ENCODE data around the gene UPF2.

GRCh38 chr10:11908991-11909390 is 133.6 kb downstream of the UPF2 start:
- TF ChIP-seq FOXM1 (CRISPR knock-in tag; IDR thresholded peaks at IDR 0.05) (no peak), TP53 (CRISPR knock-in tag; conservative IDR thresholded peaks at IDR 0.05) (no peak), AHR (CRISPR knock-in tag; IDR thresholded peaks at IDR 0.05) (no peak), SIN3A (IDR thresholded peaks at IDR 0.05; ENCODE audit: borderline replicate concordance, low read depth, low read length) (no peak), ZNF501 (CRISPR knock-in tag; IDR thresholded peaks at IDR 0.05) (no peak), MAX (IDR thresholded peaks at IDR 0.05) (no peak), MXI1 (IDR thresholded peaks at IDR 0.05; ENCODE audit: borderline replicate concordance, low read depth, low read length) (no peak), ZNF180 (CRISPR knock-in tag; IDR thresholded peaks at IDR 0.05; ENCODE audit: borderline replicate concordance, low read depth) (no peak), SMARCE1 (IDR thresholded peaks at IDR 0.05; ENCODE audit: borderline replicate concordance) (no peak), KAT8 (CRISPR knock-in tag; IDR thresholded peaks at IDR 0.05) (no peak)
- TF ChIP-seq, protein P1, sequence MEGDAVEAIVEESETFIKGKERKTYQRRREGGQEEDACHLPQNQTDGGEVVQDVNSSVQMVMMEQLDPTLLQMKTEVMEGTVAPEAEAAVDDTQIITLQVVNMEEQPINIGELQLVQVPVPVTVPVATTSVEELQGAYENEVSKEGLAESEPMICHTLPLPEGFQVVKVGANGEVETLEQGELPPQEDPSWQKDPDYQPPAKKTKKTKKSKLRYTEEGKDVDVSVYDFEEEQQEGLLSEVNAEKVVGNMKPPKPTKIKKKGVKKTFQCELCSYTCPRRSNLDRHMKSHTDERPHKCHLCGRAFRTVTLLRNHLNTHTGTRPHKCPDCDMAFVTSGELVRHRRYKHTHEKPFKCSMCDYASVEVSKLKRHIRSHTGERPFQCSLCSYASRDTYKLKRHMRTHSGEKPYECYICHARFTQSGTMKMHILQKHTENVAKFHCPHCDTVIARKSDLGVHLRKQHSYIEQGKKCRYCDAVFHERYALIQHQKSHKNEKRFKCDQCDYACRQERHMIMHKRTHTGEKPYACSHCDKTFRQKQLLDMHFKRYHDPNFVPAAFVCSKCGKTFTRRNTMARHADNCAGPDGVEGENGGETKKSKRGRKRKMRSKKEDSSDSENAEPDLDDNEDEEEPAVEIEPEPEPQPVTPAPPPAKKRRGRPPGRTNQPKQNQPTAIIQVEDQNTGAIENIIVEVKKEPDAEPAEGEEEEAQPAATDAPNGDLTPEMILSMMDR (CRISPR knock-in tag; IDR thresholded peaks at IDR 0.05) = no peak
